ENCODE data around the gene IMPA2. TPM values are rescaled to one million over a fixed set of nuclear protein-coding genes. Genes with fewer than 3 reads are reported as not detected.

The IMPA2 gene
- total RNA-seq, 1 donor from 2014 or later: 54.2 TPM

- intact Hi-C loops (cut with DNase I): no loop called here
- H3K4me1 ChIP-seq: no peaks in the 10 kb centered on the region
- H3K27me3 ChIP-seq (ENCODE audit: low read depth): no peaks in the 10 kb centered on the region
- TF ChIP-seq CTCF (IDR thresholded peaks at IDR 0.05): no peak
- H3K27ac ChIP-seq: no peak overlapping the region
- no peaks in the 10 kb centered on the region for H3K9me3 ChIP-seq
- ATAC-seq: peak in 1 of 2 donors; percentile 12
- peaks cover 43% of the 10 kb centered on the region for H3K36me3 ChIP-seq
- DNase-seq: no peak
- H3K4me3 ChIP-seq: no peak overlapping the region
Measured at GRCh38 chr18:12028040-12028628, 46.8 kb downstream of the IMPA2 start.

GRCh38 chr18:12028674-12029073, 47.4 kb downstream of the IMPA2 start:
- H3K9me3 ChIP-seq: no peaks in the 10 kb centered on the region
- no peak for TF ChIP-seq CTCF (IDR thresholded peaks at IDR 0.05)
- DNase-seq (no peak), ATAC-seq (no peak)
- no peaks in the 10 kb centered on the region for H3K4me1 ChIP-seq
- H3K27me3 ChIP-seq (ENCODE audit: low read depth): no peaks in the 10 kb centered on the region
- peaks cover 38% of the 10 kb centered on the region for H3K36me3 ChIP-seq
- no peak overlapping the region for H3K27ac ChIP-seq
- no peak overlapping the region for H3K4me3 ChIP-seq
- intact Hi-C loops (cut with DNase I): no loop called here

GRCh38 chr18:12029786-12030584, 48.7 kb downstream of the IMPA2 start:
- Histone ChIP-seq H3K4me1 (no peaks in the 10 kb centered on the region), H3K36me3 (peaks cover 38% of the 10 kb centered on the region), H3K4me3 (no peak overlapping the region), H3K27ac (no peak overlapping the region), H3K9me3 (no peaks in the 10 kb centered on the region), H3K27me3 (ENCODE audit: low read depth) (no peaks in the 10 kb centered on the region)
- DNase-seq (no peak), ATAC-seq (no peak)
- TF ChIP-seq CTCF (IDR thresholded peaks at IDR 0.05): no peak
- intact Hi-C loops (cut with DNase I): no loop called here

GRCh38 chr18:12030670-12031069, 49.4 kb downstream of the IMPA2 start:
- Histone ChIP-seq H3K4me1 (no peaks in the 10 kb centered on the region), H3K27ac (no peak overlapping the region), H3K9me3 (no peaks in the 10 kb centered on the region), H3K27me3 (ENCODE audit: low read depth) (no peaks in the 10 kb centered on the region), H3K36me3 (peaks cover 38% of the 10 kb centered on the region), H3K4me3 (no peak overlapping the region)
- ATAC-seq (no peak), DNase-seq (no peak)
- TF ChIP-seq CTCF (IDR thresholded peaks at IDR 0.05): no peak
- intact Hi-C loops (cut with DNase I): no loop called here

- no peak for ATAC-seq
- no peaks in the 10 kb centered on the region for H3K9me3 ChIP-seq
- H3K36me3 ChIP-seq: peaks cover 38% of the 10 kb centered on the region
- H3K4me3 ChIP-seq: no peak overlapping the region
- TF ChIP-seq CTCF (IDR thresholded peaks at IDR 0.05): no peak
- no peak overlapping the region for H3K27ac ChIP-seq
- DNase-seq: no peak
- intact Hi-C loops (cut with DNase I): no loop called here
- H3K4me1 ChIP-seq: no peaks in the 10 kb centered on the region
- no peaks in the 10 kb centered on the region for H3K27me3 ChIP-seq (ENCODE audit: low read depth)
Measured at GRCh38 chr18:12031181-12031580, 49.9 kb downstream of the IMPA2 start.
